Brain microvascular endothelial cell (primary cell): ENCODE data around the gene DLGAP3.

Experiments
- DNase-seq: peaks from one replicate; pipeline ENCODE4 v3.0.0-alpha.2; 2020
- H3K27ac ChIP-seq: fragments of 250-450 bp; sonication (Bioruptor Pico); 2 replicates; pipeline ENCODE4 v1.5.1; 2020; ENCODE audit warnings: mild to moderate bottlenecking, moderate library complexity
- H3K27me3 ChIP-seq: fragments of 250-450 bp; sonication (Bioruptor Pico); replicated peaks from 2 replicates; pipeline ENCODE4 v1.5.1; 2020; ENCODE audit warnings: mild to moderate bottlenecking
- H3K36me3 ChIP-seq: fragments of 250-450 bp; sonication (Bioruptor Pico); replicated peaks from 2 replicates; pipeline ENCODE4 v1.5.1; 2020; ENCODE audit warnings: mild to moderate bottlenecking
- H3K4me3 ChIP-seq: 2 replicates; pipeline ENCODE4 v1.5.1; 2011; ENCODE audit warnings: low read depth, mild to moderate bottlenecking, control low read depth, low read length, moderate library complexity
- CTCF ChIP-seq: IDR thresholded peaks from 2 replicates; pipeline ENCODE4 v1.5.1; 2011; ENCODE audit warnings: low read depth, mild to moderate bottlenecking, moderate library complexity, low read length, control low read depth, inconsistent platforms; ENCODE audit errors: missing control alignments
- in situ Hi-C: cut with HindIII; loops from 2 replicates; pipeline ENCODE4 v1.10.0; 2017; ENCODE audit warnings: low sequenced_read_pairs, low pct_ligation_motif_present

Gene DLGAP3

GRCh38 chr1:34847094-34847493, 82.4 kb downstream of the DLGAP3 start:
- no peaks in the 10 kb centered on the region for H3K27me3 ChIP-seq
- no peak for DNase-seq
- no peak overlapping the region for H3K4me3 ChIP-seq
- H3K36me3 ChIP-seq = peaks cover 7% of the 10 kb centered on the region
- TF ChIP-seq CTCF = no peak
- in situ Hi-C loops = no loop called here
- H3K27ac ChIP-seq = no peak overlapping the region

- no peaks in the 10 kb centered on the region for H3K27me3 ChIP-seq
- in situ Hi-C loops = no loop called here
- TF ChIP-seq CTCF = no peak
- no peak for DNase-seq
- H3K4me3 ChIP-seq = no peak overlapping the region
- H3K27ac ChIP-seq = no peak overlapping the region
- H3K36me3 ChIP-seq = peaks cover 7% of the 10 kb centered on the region
Observed at GRCh38 chr1:34846265-34846664, 83.2 kb downstream of the DLGAP3 start.

GRCh38 chr1:34845131-34845901, 84.1 kb downstream of the DLGAP3 start:
- no peak overlapping the region for H3K27ac ChIP-seq
- H3K36me3 ChIP-seq = peaks cover 4% of the 10 kb centered on the region
- H3K4me3 ChIP-seq = no peak overlapping the region
- DNase-seq = no peak
- in situ Hi-C loops = no loop called here
- no peaks in the 10 kb centered on the region for H3K27me3 ChIP-seq
- TF ChIP-seq CTCF = no peak

GRCh38 chr1:34844252-34844634, 85.2 kb downstream of the DLGAP3 start:
- Histone ChIP-seq H3K27me3 (no peaks in the 10 kb centered on the region), H3K4me3 (no peak overlapping the region), H3K36me3 (peaks cover 2% of the 10 kb centered on the region), H3K27ac (no peak overlapping the region)
- no peak for DNase-seq
- in situ Hi-C loops = no loop called here
- no peak for TF ChIP-seq CTCF

- in situ Hi-C loops = no loop called here
- no peak for TF ChIP-seq CTCF
- H3K27ac ChIP-seq = no peak overlapping the region
- no peak overlapping the region for H3K4me3 ChIP-seq
- H3K27me3 ChIP-seq = no peaks in the 10 kb centered on the region
- no peak for DNase-seq
- no peaks in the 10 kb centered on the region for H3K36me3 ChIP-seq
Observed at GRCh38 chr1:34843392-34844251, 85.8 kb downstream of the DLGAP3 start.
